Tibial nerve (tissue), 4 donors: ENCODE results near the gene SGK1. TPM values are rescaled to one million over a fixed set of nuclear protein-coding genes. Genes with fewer than 3 reads are reported as not detected.

Experiments
- DNase-seq, 2 donors: peaks; one replicate each; pipeline ENCODE4 v3.0.0-alpha.2; 2019; ENCODE audit warnings: low spot score in 2 of 2
- H3K27ac ChIP-seq, 4 donors: fragments of 200-600 bp; sonication (generic) in 3 of 4; one replicate each; pipeline ENCODE4 v1.5.1; 2017 to 2019; ENCODE audit warnings: mild to moderate bottlenecking in 1 of 4
- H3K27me3 ChIP-seq, 2 donors: fragments of 200-600 bp; sonication (generic) in 1 of 2; one replicate each; pipeline versions ENCODE4 v1.5.1 to v1.6.0; 2017 to 2019
- H3K36me3 ChIP-seq, 3 donors: fragments of 200-600 bp; sonication (generic); one replicate each; pipeline ENCODE4 v1.5.1; 2018 to 2019
- H3K4me1 ChIP-seq, 4 donors: fragments of 200-600 bp; sonication (generic) in 3 of 4; one replicate each; pipeline ENCODE4 v1.5.1; 2017 to 2019
- H3K4me3 ChIP-seq, 4 donors: fragments of 200-600 bp; sonication (generic) in 3 of 4; one replicate each; pipeline ENCODE4 v1.5.1; 2017 to 2019; ENCODE audit warnings: mild to moderate bottlenecking in 1 of 4, moderate library complexity in 1 of 4
- H3K9me3 ChIP-seq, 4 donors: fragments of 200-600 bp; sonication (generic) in 3 of 4; one replicate each; pipeline ENCODE4 v1.5.1; 2017 to 2019
- EP300 ChIP-seq, 2 donors: sonication (generic); formaldehyde crosslinking; IDR thresholded peaks; one replicate each; pipeline ENCODE4 v1.6.1; 2017; ENCODE audit warnings: antibody characterized with exemption in 2 of 2, mild to moderate bottlenecking in 1 of 2
- POLR2A ChIP-seq, 2 donors: fragments of 450-650 bp; IDR thresholded peaks; one replicate each; pipeline ENCODE4 v1.6.1; 2017; ENCODE audit warnings: antibody characterized with exemption in 2 of 2, mild to moderate bottlenecking in 2 of 2, moderate library complexity in 2 of 2
- WGBS, 2 donors: methylation state at CpG; one replicate each; pipeline ENCODE4 v1.1.5; 2018; 5-methylcytosine and 5-hydroxymethylcytosine counted together
- total RNA-seq, 4 donors: library from RNA; depleted of rRNA; stranded (reverse); fragments of >200 nt; gene quantifications; one replicate each; pipeline ENCODE4 v1.1.0, GENCODE V29; 2016
- TF ChIP-seq, protein P1 (sequence below), 5 experiments: fragments of 200-600 bp in 3 of 5; fragments of 450-650 bp in 2 of 5; sonication (generic) in 3 of 5; IDR thresholded peaks; one replicate each; pipeline ENCODE4 v1.5.1; 2016 to 2019; ENCODE audit warnings: antibody characterized with exemption in 5 of 5, mild to moderate bottlenecking in 3 of 5, moderate library complexity in 2 of 5

Gene SGK1
- total RNA-seq, 4 donors from 2014 or later: 103 to 127 (median 116) TPM

GRCh38 chr6:134250776-134251175 lies 67.1 kb downstream of the SGK1 start:
- Histone ChIP-seq H3K27ac (no peak overlapping the region), H3K27me3 (no peaks in the 10 kb centered on the region), H3K4me3 (no peak overlapping the region), H3K4me1 (peaks cover 0 to 26% (median 6%) of the 10 kb centered on the region in 4 donors), H3K9me3 (no peaks in the 10 kb centered on the region), H3K36me3 (no peaks in the 10 kb centered on the region)
- DNase-seq: no peak
- WGBS, 2 donors: 87 to 96% methylated on average over 2 of the region's 2 CpGs
- TF ChIP-seq, protein P1, sequence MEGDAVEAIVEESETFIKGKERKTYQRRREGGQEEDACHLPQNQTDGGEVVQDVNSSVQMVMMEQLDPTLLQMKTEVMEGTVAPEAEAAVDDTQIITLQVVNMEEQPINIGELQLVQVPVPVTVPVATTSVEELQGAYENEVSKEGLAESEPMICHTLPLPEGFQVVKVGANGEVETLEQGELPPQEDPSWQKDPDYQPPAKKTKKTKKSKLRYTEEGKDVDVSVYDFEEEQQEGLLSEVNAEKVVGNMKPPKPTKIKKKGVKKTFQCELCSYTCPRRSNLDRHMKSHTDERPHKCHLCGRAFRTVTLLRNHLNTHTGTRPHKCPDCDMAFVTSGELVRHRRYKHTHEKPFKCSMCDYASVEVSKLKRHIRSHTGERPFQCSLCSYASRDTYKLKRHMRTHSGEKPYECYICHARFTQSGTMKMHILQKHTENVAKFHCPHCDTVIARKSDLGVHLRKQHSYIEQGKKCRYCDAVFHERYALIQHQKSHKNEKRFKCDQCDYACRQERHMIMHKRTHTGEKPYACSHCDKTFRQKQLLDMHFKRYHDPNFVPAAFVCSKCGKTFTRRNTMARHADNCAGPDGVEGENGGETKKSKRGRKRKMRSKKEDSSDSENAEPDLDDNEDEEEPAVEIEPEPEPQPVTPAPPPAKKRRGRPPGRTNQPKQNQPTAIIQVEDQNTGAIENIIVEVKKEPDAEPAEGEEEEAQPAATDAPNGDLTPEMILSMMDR (IDR thresholded peaks at IDR 0.05): no peak
- no peak for TF ChIP-seq EP300 (IDR thresholded peaks at IDR 0.05)
- no peak for TF ChIP-seq POLR2A (IDR thresholded peaks at IDR 0.05)

DNA sequence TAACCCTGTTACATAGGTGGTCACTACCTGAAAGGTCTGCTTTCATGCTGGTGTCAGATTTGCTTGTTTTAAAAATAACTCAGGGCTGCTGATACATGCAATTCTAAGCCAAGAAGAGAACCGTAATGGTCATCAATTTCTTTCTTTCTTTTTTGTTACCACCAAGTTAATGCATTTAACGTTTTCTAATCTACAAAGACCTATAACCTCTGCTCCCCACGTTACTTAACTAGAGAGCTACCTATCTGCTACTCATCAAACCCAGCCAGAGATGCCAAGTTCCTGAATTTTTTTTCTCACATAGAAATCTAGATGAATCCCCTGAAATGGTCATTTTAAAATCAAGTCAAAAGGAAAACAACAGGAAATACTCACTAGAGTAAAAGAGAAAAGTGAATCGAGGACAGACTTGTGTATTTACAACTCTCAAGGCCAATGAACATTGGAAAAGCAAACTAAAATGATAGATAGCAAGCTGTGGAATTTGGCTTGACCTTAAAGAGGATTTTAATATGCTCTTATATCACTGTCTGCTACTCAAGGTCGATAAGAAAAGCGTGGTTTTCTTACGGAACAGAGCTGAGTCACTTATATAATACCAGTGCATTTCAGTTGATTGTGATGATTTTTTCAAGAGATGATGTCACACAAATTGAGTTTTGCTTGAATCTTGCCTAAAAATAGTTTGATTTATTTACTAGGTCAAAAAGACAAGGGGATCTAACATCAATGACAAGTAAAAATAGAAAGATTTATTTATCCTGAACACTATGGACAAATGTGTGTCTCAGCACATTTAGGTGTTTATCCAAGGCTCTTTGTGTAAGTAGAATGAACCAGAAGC lies 67.9 kb downstream of the SGK1 start:
- H3K27ac ChIP-seq: peak overlapping the region in 2 of 4 donors; percentile 11 to 52
- H3K4me1 ChIP-seq: peaks cover 0 to 26% (median 6%) of the 10 kb centered on the region in 4 donors
- no peaks in the 10 kb centered on the region for H3K9me3 ChIP-seq
- 34 to 47% methylated on average over 7 of the region's 7 CpGs for WGBS, 2 donors
- no peaks in the 10 kb centered on the region for H3K36me3 ChIP-seq
- no peaks in the 10 kb centered on the region for H3K27me3 ChIP-seq
- H3K4me3 ChIP-seq: no peak overlapping the region
- no peak for DNase-seq
- TF ChIP-seq, protein P1 (IDR thresholded peaks at IDR 0.05): no peak
- no peak for TF ChIP-seq POLR2A (IDR thresholded peaks at IDR 0.05)

GRCh38 chr6:134249239-134249758 lies 68.6 kb downstream of the SGK1 start:
- no peaks in the 10 kb centered on the region for H3K36me3 ChIP-seq
- WGBS, 2 donors: 83% methylated on average over 5 of the region's 5 CpGs
- no peak overlapping the region for H3K4me3 ChIP-seq
- peak overlapping the region in 2 of 4 donors; percentile 11 to 52 for H3K27ac ChIP-seq
- no peaks in the 10 kb centered on the region for H3K9me3 ChIP-seq
- TF ChIP-seq, protein P1 (IDR thresholded peaks at IDR 0.05): no peak
- TF ChIP-seq POLR2A (IDR thresholded peaks at IDR 0.05) (no peak), EP300 (IDR thresholded peaks at IDR 0.05) (no peak)
- DNase-seq: no peak
- H3K27me3 ChIP-seq: no peaks in the 10 kb centered on the region
- peaks cover 0 to 26% (median 6%) of the 10 kb centered on the region in 4 donors for H3K4me1 ChIP-seq

- TF ChIP-seq EP300 (IDR thresholded peaks at IDR 0.05): no peak
- TF ChIP-seq, protein P1 (IDR thresholded peaks at IDR 0.05): no peak
- TF ChIP-seq POLR2A (IDR thresholded peaks at IDR 0.05): no peak
- Histone ChIP-seq H3K4me1 (peaks cover 0 to 17% (median 6%) of the 10 kb centered on the region in 4 donors), H3K27me3 (no peaks in the 10 kb centered on the region), H3K9me3 (no peaks in the 10 kb centered on the region), H3K4me3 (no peak overlapping the region), H3K27ac (no peak overlapping the region), H3K36me3 (no peaks in the 10 kb centered on the region)
- WGBS, 2 donors: 69% methylated on average over 4 of the region's 4 CpGs
- no peak for DNase-seq
These were observed 69.9 kb downstream of the SGK1 start for GRCh38 chr6:134247844-134248580.
